Activated CD4-positive, alpha-beta T cell treated with anti-CD3 and anti-CD28 coated beads, Interleukin-2, amount 50 U/mL, for 48 hours (primary cell): Measurements from ENCODE around the gene SYNC.
"Not testable (repeated sequence)": the region's sequence is repeated elsewhere in the genome, so short reads cannot be mapped to it uniquely, and the experiment has no call there.

Source experiments
- DNase-seq, 2 experiments: peaks; one replicate each; pipeline ENCODE4 v3.0.0-alpha.2; 2020

SYNC gene

DNA sequence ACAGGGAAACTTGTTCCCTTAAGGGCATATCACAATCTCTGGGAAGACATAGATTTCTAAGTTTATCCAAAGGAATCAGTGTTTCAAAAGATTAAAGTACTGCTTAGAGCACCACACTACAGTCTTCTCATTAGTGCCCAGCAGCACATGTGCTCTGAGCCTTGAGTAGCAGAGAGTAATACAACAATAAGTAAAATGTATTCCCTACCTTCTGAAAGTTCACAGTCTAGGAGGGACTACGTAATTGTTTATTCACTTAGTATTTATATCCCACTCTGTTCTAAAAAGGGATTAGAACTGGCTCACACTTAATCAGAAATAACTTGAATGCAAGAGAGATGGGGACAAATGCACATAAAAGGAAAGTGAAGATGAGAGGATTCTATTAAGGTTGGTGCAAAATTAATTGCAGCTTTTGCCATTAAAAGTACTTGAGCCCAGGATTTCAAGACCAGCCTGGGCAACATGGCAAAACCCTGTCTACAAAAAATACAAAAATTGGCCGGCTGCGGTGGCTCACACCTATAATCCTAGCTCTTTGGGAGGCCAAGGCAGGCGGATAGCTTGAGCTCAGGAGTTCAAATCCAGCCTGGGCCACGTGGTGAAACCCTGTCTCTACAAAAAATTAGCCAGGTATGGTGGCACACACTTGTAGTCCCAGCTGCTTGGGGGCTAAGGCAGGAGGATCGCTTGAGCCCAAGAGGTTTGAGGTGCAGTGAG lies 9.0 kb downstream of the SYNC start:
- no peak for DNase-seq

DNA sequence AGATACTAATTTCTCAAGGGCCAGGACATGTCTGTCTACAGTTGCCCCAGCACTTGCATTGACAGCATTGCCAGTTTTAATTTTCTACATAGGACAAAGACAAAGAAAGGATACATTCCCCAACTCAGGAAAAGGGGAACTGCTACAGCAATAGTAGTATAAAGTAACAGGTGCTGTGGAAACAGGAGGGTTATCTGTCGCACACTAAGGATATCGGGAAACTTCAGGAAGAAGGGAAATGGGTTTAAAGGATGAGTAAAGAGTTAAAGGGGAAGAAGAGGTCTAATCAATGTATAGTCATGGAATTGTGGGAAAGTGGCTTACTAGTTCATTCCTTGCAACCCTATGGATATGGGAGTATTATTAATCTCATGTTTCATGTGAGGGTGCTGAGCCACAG lies 16.2 kb downstream of the SYNC start:
- DNase-seq = no peak

DNA sequence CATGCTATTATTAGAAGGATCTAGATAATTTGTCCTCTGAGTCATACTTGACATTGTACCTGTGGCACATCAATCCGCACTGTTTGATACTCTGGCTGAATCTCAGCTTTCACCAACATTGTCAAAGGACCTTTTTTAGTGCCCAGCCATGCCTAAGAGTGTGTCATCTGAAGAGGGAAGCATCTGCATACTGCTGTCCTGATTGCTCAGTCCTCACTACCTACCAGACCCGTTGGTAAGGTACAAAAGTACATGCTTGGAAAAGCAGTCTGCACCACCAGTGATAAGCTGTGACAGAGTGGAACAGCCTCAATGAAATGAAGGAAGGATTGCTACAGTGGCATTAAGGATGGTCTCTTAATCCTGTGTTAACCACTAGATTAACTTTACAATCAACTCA lies 17.1 kb downstream of the SYNC start:
- DNase-seq = no peak

DNA sequence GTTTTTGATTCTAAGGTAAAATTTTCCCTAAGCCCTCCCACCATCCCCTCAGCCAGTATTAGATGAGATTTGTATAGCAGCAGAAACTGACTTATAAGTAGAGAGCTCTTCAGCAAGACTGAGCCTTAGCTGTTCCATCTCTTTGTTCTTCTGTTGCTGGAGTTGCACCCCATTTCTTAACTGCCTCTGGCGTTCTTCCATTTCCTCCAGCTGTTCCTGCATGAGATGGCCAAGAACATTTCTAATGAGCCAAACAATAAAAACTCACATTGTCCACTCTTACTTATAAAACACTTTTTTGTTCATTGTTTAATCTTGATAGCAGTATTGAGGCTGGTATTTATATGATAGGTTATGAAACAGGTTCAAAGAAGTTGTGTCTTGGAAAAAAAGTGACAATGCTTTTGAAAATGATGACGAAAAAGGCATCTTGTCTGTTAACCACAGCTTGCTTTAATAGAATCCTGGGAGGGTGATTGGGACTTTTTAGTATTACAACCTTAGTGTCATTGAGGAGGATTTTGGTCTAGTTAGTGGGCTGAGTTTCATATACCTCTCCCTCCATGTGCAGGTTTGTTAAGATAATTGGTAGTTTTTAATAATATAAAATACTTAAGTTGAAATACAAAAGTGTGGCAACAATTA lies 18.3 kb downstream of the SYNC start:
- DNase-seq = no peak

DNA sequence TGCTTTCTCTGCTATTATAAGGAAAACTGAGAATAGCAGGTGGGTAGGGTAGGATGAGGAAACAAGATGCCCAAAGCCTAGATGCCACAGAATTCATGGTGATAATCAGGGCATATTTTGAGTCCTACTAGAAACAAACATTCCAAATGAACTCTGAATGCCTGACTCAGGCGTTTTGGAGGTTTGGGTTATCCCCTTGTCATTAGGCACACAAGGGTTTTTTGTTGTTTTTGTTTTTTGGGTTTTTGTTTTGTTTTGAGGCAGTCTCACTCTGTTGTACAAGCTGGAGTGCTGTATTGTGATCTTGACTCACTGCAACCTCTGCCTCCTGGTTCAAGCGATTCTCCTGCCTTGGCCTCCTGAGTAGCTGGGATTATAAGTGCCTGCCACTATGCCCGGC lies 19.2 kb downstream of the SYNC start:
- DNase-seq = no peak

DNA sequence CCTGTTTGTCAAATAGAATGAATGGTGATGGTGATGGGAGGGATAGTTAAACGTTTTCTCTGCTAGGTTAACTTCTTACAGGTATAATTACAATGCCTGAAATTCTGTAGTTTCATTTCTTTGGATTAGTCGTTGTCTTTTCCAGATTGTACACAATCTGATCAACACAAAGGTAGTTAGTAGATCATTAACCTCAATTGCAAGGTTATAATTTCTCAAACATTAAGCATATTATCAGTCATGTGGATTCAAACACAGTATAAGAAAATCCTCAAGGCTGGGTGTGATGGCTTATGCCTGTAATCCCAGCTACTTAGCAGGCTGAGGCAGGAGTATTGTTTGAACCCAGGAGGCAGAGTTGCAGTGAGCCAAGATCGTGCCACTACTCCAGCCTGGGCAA lies 20.6 kb downstream of the SYNC start:
- DNase-seq = no peak

DNA sequence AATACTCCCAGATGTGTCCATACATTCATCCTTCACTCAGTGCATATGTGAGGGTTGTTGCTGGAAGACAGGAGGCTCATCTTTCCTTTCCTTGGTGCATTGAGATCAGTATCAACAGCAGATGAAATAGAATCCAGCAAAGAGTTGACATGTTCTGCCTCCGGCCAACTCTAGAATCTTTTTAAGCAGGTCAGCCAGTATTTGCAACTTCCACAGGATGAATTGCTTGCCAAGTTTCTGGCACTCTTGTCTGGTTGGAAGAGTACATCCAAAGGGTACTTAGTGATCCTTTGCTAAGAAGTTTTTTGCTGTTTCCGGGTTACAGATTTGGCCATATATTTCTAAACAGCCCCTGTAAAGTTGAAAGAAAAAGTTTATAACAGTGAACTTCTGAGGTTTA lies 21.1 kb downstream of the SYNC start:
- no peak for DNase-seq

DNA sequence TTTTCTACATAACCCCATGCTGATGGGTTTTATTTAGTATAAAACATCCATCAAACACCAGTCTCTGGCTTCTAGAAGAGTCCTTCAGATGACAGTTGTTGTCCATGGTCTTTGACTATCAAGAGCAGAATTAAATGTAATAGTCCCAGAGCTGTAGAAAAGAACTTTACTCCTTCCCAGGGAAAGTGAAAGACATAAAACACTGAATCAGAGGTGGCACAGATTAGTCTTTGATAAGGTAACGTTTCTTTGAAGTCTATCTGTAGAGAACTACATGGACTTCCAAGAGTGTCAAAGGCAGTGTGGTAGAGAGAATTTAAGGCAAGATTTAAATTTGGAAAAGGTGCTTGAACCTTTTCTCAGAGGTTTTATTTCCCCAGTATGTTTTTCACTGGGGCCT lies 21.9 kb downstream of the SYNC start:
- no peak for DNase-seq

DNA sequence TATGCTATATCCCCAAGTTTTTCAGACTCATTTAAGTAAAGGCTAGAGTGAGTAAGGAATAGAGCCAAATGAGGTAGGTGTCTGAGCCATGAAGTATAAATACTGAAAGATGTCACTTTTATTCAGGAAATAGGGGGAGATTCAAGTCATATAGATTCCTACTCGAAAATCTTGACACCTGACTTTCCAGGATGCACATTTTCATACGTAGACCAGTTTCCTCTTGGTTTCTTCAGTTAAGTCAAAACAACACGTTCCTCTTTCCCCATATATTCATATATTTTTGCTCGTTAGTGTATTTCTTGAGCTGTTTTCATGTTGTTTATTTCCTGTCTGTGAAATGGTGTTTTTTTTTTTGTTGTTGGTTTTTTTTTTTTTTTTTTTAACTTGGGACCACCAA lies 22.6 kb downstream of the SYNC start:
- DNase-seq = not testable (repeated sequence)

DNA sequence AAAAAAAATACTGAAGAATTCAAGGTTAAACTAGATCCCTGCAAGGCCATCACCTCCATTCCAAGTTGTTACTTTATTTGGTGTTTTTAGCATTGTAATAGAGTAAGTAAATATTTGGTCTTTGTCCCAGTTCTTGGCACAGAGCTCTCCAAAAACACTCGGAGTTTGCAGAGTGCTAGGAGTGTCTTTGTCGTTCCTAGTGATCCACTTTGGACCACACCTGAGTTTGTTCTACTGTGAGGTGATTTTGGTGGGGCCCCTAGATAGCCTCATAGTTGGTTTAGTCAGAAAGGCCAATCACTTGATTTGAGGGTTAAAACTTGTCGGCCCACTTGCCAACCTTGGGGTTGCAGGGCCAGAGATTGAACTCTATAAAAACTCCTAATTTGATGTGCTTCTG lies 25.6 kb downstream of the SYNC start:
- DNase-seq = no peak

DNA sequence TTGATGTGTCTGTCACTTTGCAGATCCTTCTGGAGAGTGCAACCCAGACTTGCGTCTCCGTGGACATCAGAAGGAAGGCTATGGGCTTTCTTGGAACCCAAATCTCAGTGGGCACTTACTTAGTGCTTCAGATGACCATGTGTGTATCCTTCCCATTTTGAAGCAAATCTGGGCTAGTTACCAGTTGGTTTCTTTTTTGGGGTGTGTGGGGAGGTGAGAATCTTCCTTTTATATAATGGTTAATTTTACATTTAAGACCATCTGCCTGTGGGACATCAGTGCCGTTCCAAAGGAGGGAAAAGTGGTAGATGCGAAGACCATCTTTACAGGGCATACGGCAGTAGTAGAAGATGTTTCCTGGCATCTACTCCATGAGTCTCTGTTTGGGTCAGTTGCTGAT lies 33.9 kb downstream of the SYNC start:
- not testable (repeated sequence) for DNase-seq

DNA sequence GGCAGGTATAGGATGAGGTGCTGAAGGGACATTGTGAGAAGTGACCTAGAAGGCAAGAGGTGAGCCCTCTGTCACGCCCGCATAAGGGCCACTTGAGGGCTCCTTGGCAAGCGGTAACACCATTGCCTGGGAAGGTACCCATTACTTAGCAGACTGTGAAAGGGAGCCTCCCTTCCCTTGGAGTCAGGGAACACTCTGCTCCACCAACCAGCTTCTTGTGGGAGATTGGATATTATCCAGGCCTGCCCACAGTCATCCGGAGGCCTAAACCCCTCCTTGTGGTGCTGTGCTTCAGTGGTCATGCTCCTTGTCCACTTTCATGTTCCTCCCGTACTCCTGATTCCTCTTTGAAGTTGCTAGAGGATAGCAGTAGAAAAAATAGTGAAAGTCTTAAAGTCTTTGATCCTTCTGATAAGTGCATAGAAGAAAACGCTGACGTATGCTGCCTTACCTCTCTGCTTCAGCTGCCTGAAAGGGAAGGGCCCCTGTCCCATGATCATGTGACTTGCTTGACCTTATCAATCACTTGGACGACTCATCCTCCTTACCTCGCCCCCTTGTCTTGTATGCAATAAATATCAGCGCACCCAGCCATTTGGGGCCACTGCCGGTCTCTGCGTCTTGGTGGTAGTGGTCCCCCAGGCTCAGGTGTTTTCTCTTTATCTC lies 35.5 kb downstream of the SYNC start:
- DNase-seq = no peak

DNA sequence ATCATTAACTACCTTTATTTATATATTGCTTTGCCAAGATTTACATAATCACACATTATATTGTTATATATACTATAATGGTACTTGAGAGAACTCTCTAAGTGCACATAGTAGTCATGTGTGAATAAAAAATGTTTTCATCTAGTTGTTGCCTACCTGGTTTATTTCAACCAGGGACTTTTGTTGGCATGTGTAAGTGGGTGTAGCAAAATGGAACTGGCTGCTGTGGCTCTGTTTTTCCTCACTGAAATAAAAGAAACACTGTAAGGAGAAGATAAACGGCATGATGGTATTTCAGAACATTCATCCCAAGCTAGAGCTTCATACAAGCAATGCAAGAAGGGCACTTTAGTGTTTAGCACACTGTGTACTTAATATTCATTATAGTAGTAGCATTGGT lies 36.7 kb downstream of the SYNC start:
- no peak for DNase-seq

DNA sequence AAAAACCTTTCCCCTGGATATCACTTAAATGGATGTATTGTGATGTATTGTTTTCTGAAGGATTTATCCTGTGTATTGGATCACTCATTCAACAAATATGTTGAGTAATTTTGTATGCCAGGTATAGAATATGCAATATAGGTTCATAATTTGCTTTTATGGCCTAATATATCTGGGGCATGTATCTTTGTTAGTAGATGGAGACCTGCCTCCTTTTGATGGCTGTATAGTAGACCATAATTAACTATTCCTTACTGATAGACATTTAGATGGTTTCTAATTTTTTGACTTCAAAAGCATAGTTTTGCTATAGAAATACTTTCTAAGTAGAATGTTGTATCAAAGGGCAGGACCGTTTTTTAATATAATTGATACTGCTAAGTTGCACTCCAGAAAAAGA lies 43.0 kb downstream of the SYNC start:
- no peak for DNase-seq

DNA sequence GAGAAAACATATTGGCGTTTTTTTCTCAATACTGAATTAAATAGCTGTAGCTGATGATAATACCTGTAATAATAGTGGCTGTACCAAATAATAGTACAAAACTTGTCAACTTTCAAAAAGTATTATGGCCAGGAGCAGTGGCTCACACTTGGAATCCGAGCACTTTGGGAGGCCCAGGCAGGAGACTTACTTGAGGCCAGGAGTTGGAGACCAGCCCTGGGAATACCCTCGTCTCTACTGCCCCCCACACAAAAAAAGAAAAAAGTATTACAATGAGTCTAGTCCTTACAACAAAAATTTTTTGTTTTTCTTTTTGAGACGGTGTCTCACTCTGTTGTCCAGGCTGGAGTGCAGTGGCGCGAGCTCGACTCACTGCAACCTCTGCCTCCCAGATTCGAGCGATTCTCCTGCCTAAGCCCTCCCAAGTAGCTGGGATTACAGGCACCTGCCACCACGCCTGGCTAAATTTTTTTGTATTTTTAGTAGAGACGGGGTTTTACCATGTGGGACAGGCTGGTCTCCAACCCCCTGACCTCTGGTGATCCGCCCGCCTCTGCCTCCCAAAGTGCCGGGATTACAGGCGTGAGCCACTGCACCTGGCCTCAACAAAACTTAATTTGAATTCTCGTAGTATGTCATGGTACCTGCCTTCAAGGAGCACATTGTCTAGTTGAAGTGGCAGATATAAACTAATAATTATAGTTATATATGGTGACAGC lies 50.2 kb downstream of the SYNC start:
- no peak for DNase-seq

DNA sequence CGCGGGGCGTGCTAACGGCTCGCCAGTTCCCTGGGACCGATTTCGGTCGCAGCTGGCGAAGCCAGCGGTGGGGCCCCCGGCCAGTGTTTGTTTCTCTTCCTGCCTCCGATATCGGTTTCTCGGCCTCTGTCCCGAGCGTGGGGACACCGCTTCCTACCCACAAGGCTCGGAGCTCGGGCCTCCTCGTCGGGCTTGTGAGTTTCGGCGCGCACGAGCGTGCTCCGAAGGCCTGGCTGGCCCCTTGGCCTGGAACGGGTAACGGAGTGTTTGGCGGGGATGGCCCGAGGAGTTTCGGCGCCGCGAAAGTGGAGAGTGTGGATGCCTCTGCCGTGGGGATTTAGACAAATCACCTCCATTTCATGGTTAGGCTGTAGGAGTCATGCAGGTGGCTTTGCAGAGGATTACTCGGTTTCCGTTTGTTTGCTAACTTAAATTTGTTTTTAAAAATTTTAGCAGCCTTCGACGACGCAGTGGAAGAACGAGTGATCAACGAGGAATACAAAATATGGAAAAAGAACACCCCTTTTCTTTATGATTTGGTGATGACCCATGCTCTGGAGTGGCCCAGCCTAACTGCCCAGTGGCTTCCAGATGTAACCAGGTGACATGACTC lies 51.0 kb downstream of the SYNC start:
- no peak for DNase-seq

DNA sequence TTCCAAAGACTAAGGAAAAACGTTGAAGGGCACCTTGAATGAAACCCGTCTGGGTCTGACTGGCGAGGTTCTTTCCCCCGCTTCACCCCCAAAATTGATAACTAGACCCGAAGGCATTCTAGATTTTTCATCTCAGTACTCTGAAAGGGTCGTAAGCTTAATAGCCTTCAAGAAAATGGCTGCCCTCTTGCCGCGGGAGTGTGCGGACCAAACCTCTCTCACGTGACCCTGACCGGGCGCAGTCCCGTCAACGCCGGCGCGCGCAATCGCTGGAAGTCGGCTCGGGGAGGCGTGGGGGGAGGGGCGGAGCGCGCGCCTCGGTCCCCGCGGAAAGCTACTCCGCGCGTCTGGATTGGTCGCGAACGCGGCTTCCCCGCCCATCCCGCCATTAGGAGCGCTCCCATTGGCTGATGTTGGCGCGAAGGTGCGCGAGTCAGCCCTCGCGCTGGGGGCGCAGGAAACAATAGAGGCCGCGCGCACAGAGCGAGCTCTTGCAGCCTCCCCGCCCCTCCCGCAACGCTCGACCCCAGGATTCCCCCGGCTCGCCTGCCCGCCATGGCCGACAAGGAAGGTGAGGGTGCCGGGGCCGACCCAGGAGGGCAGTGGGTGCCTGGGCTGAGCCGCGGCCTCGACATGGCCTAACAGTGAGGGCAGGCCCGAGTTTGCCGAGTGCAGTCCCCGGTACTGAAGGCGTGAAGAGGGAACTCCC lies 51.7 kb downstream of the SYNC start, which contains the start of gene RBBP4:
Gene RBBP4 (plus strand): TSS at position 457 of the 709 bp plus-strand sequence. CDS start 99 bp downstream, at position 556.
- peak; percentile 98 for DNase-seq

DNA sequence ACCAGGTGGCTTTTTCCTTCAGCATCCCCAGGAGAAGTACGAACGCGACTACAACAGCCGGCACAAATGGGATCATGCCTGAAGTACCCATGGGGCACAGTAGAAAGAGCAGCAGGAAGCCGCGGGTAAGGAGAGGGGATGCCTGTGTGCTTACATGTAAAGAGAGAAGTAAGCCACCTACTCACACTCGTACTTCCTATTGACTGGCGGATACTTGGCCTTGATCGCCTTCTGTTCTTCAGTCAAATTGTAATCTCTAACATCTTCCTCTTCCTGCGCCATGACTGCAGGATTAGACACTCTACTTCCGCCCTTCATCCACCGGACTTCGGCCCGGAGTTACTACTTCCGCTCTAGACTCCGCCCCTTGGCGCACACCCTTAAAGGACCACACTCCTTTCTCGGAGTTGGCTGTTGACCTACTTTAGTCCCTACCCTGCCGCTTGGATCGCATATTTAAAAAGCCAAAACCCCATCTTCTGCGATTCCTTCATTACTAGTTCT lies 52.3 kb downstream of the SYNC start, which contains the start of gene ZBTB8OS:
Gene ZBTB8OS (minus strand): TSS at position 303 of the 504 bp plus-strand sequence. CDS start 21 bp downstream, at position 282.
- DNase-seq = peak; percentile 84 to 90

DNA sequence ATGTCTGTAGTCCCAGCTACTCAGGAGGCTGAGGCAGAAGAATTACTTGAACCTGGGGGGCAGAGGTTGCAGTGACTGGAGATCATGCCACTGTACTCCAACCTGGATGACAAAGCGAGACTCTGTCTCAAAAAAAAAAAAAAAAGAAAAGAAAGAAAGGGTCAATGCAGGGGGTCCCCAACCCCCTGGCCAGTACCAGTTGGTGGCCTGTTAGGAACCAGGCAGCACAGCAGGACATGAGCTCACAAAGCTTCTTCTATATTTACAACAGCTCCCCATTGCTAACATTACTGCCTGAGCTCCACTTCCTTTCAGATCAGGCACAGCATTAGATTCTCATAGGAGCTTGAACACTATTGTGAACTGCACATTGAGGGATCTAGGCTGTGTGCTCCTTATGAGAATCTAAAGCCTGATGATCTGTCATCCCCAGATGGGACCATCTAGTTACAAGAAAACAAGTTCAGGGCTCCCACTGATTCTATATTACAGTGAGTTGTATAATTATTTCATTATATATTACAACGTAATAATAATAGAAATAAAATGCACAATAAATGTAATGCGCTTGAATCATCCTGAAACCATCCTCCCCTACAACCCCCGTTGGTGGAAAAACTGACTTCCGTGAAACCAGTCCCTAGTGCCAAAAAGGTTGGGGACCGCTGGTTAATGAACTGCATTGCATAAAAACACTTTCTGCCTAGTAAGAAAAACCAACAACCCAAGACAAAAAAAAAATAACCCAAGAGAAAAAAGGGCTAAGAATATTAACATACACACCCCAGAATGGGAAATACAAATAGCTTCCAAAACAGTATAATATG lies 55.0 kb downstream of the SYNC start:
- peak in 1 of 2 experiments; percentile 38 for DNase-seq

DNA sequence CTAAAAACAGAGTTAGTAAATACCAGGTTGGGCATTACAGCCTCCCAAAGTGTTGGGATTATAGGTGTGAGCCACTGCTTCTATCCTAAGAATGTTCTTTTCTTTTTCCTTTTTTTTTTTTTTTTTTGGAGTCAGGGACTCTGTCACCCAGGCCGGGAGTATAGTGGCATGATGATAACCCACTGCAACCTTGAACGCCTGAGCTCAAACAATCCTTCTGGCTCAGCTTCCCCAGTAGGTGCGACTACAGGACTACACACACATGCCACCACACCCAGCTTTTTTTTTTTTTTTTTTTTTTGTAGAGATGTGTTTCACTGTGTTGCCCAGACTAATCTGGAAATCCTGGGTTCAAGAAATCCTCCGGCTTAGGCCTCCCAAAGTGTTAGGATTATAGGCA lies 58.1 kb downstream of the SYNC start:
- DNase-seq = no peak

DNA sequence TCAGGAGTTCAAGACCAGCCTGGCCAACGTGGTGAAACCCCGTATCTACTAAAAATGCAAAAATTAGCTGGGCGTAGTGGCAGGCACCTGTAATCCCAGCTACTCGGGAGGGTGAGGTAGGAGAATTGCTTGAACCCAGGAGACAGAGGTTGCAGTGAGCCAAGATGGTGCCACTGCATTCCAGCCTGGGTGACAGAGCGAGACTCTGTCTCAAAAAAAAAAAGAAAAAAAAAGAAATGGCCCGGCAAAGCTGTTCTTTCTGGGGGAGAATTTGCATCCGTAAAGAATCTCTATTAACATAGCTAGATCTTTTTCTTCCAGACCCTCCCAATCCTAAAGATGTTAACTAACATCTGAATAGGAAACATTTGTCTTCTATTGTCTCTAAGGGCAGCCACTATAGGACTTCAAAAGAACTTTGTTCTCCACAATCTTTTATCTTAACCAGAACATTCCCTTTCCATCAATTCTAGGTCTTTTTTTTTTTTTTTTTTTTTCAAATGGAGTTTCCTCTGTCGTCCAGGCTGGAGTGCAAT lies 60.2 kb downstream of the SYNC start:
- DNase-seq = not testable (repeated sequence)
